C4-2B (cell line): ENCODE measurements around the gene PLPP3.

Experiments used
- H3K27ac ChIP-seq: fragments of 450-650 bp; 2 replicates; pipeline ENCODE4 v1.5.1; 2017
- ZFX ChIP-seq: fragments of 450-650 bp; IDR thresholded peaks from 2 replicates; pipeline ENCODE4 v1.6.1; 2017
- TF ChIP-seq, protein P1 (sequence below): fragments of 450-650 bp; conservative IDR thresholded peaks from 2 replicates; pipeline ENCODE4 v1.5.1; 2017; ENCODE audit warnings: mild to moderate bottlenecking

PLPP3 gene

DNA sequence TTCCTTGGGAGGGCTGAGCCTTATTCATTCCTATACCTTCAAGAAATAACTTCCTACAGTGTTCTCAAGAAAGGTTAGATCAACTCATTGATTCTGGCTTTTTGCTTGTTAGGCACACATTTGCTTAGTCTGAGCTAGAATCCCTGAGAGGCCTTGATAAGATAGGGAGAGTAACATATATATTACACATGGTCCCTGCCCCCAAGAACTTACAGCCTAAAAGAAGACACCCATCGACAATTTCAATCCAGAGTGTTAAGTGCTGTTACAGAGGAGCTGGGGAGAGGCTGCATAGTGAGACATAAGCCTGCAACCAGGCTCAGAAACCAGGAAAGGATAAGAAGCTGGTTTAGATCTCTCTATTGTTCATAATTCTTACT, 68.7 kb downstream of the PLPP3 start:
- no peak overlapping the region for H3K27ac ChIP-seq

DNA sequence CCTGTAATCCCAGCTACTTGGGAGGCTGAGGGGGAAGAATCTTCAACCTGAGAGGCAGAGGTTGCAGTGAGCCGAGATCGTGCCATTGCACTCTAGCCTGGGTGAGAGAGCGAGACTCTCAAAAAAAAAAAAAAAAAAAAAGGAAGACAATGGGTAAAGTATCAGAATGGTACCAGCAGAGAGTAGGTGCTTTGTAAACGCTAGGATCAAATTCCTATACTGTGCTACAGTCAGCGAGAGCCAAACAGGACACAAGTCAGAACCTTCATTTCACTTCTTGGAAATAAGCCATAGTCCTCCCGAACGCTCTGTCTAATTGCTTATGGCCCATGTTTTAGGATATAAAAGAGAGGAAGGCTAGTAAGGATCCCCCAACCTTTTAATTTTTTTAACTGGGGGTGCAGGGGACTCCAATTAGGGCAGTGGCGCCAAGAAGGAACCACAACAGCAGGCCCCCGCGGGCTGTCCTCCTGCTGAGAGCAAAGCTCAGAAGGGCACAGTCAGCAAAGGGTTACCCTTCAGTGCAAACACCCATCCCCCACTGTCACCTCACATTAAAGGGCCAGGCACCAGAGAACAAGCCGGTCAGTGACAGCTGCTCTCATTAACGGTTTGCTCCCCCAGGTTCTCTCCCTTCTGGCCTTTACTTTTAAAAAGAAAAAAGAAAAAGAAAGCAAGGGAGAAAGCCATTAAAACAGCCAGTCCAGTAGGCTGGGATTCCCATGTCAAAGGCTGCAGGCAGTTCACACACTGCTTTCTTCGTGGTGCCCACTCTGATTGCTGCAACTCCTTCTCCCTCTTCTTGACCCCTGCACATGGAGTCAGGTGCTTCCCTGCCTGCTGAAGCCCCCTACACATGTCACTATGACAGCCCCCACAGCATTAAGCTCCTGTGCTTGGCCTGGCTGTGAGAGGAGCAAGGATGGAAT, 69.4 kb downstream of the PLPP3 start:
- H3K27ac ChIP-seq = no peak overlapping the region
- no peak for TF ChIP-seq ZFX
- TF ChIP-seq, protein P1, sequence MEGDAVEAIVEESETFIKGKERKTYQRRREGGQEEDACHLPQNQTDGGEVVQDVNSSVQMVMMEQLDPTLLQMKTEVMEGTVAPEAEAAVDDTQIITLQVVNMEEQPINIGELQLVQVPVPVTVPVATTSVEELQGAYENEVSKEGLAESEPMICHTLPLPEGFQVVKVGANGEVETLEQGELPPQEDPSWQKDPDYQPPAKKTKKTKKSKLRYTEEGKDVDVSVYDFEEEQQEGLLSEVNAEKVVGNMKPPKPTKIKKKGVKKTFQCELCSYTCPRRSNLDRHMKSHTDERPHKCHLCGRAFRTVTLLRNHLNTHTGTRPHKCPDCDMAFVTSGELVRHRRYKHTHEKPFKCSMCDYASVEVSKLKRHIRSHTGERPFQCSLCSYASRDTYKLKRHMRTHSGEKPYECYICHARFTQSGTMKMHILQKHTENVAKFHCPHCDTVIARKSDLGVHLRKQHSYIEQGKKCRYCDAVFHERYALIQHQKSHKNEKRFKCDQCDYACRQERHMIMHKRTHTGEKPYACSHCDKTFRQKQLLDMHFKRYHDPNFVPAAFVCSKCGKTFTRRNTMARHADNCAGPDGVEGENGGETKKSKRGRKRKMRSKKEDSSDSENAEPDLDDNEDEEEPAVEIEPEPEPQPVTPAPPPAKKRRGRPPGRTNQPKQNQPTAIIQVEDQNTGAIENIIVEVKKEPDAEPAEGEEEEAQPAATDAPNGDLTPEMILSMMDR = no peak

More for the DNA sequence above, 68.7 kb downstream of the PLPP3 start:
- TF ChIP-seq, protein P1 = no peak

DNA sequence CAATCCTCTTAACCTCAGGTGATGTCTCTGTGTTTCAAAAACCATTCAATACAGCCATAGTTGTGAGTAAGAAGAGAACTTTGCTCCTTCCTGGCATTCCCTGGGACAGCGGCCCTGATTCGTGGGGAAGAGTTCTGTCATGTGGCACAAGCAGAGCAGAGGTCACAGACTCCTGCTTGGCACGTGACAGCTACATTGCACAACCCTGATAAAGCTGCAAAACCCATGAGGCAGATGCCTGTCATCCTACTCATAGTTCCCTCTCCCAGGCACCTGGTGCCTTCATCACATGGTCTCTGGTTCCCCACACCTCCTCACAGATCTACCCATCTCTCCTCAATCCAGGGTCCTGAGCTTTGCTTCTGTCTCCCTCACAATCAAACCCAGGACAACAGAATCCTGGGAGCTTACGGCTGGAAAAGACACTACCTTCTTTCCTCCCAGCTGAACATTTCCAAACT, 70.8 kb downstream of the PLPP3 start:
- no peak overlapping the region for H3K27ac ChIP-seq

DNA sequence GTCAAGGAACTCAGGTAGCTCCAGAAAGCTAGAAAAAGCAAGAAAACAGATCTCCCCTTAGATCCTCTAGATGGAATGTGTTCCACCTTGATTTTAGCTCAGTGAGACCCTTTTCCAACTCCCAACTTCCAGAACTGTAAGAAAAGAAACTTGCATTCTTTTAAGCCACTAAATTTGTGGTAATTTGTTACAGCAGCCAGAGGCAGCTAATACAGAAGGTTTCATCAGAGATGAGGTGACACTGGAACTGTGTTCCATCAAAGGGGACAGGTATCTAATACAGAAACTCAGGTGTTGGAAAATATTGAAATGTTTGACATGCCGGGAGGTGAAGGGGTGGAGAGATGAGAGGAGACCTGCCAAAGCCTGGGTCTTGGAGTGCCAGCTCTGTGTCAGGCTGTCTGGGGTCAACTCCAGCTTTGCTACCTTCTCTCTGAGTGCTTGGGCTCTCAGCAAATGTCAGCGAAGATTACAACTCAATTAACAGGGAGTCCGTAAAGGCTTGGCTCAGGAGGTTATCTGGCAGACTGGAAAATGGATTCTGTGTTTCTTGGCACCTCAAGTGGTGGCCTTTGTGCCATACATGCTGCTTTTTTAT, 71.3 kb downstream of the PLPP3 start:
- TF ChIP-seq, protein P1 = no peak
- no peak for TF ChIP-seq ZFX
- H3K27ac ChIP-seq = no peak overlapping the region

More for the DNA sequence above, 70.8 kb downstream of the PLPP3 start:
- TF ChIP-seq ZFX = no peak
- TF ChIP-seq, protein P1 = no peak

DNA sequence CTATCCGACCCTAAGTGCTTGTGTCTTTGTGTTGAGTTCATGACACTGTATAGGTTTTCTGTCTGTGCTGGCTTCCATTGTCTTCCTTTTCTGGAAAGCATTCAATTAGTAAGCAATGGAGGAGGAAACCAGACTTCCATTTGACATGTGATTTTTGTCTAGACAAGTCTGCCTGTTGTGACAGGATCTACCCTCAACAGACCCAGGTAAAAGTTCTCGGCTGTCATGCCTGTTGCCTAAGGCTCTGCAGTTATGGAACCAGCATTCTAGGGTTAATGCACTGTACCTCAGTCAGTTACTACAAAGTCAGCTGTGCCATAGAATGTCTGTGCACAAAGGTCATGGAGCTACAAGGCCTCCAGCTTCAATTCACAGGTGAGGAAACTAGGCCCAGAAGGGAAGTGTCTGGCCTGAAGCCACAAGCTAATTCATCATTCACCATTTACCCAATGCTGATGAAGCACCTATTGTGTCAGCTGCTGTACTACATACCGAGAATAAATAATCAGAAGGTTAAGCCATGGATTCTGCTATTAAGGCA, 72.3 kb downstream of the PLPP3 start:
- no peak for TF ChIP-seq ZFX
- TF ChIP-seq, protein P1 = no peak
- no peak overlapping the region for H3K27ac ChIP-seq

DNA sequence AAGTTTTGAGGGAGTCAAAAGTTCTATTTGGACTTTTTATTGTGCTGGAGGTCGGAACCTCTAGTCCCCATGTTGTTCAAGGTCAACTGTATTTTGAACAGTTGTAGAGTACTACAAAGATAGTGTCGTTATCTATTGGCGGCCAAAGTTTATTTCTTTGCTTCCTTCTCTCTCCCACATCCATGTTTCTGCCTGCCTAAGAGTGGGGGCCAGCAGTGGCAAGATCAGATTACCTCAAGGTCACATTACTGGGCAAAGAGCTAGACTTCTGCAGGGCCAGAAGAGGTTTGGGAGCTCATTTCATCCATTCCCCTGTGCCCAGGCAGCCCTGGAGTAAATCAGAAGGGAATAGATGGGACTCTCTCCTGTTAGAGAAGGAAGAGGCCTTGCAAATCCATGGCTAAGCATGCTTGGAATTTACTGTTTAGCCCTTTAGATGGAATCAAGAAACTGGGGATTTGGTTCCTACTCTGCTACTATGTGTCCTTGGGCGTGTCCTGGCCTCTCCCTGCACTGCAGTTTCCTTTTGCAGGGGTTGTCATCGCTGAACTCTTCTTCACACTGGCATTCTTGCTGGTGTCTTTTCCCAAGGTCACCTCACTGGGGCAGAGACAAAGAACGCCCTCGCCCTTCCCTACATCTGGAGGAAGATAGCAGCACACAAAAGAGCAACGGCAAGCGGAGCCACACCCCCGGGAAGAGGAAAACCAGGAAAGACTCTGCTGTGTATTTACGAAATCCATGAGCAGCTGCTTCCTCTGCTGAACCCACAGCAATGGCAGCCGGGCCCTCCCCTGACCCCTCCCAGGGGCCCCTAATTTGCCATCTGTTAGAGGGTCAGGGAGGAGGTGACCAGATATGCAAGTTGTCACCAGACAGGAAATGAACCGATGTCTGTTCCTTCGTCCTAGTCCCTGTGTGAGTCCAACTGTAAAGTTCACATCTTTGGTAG, 73.3 kb downstream of the PLPP3 start:
- TF ChIP-seq, protein P1 = no peak
- no peak for TF ChIP-seq ZFX
- H3K27ac ChIP-seq = no peak overlapping the region
